ES-I3 (cell line): Measurements from ENCODE around the gene ZNF521.

Experiments used
- H3K36me3 ChIP-seq: 2 replicates; pipeline ENCODE4 v1.6.1; 2013; ENCODE audit warnings: mild to moderate bottlenecking, low read length, control low read depth, moderate library complexity; ENCODE audit not compliant: insufficient read depth
- H3K4me1 ChIP-seq: 2 replicates; pipeline ENCODE4 v1.6.1; 2013; ENCODE audit warnings: mild to moderate bottlenecking, control low read depth, low read length; ENCODE audit not compliant: insufficient read depth
- H3K9ac ChIP-seq: 2 replicates; pipeline ENCODE4 v1.6.1; 2013; ENCODE audit warnings: low read depth, mild to moderate bottlenecking, low read length, moderate library complexity
- H3K9me3 ChIP-seq: 2 replicates; pipeline ENCODE4 v1.6.1; 2013; ENCODE audit warnings: mild to moderate bottlenecking, low read length, moderate library complexity; ENCODE audit not compliant: control insufficient read depth, insufficient read depth

The ZNF521 gene

DNA sequence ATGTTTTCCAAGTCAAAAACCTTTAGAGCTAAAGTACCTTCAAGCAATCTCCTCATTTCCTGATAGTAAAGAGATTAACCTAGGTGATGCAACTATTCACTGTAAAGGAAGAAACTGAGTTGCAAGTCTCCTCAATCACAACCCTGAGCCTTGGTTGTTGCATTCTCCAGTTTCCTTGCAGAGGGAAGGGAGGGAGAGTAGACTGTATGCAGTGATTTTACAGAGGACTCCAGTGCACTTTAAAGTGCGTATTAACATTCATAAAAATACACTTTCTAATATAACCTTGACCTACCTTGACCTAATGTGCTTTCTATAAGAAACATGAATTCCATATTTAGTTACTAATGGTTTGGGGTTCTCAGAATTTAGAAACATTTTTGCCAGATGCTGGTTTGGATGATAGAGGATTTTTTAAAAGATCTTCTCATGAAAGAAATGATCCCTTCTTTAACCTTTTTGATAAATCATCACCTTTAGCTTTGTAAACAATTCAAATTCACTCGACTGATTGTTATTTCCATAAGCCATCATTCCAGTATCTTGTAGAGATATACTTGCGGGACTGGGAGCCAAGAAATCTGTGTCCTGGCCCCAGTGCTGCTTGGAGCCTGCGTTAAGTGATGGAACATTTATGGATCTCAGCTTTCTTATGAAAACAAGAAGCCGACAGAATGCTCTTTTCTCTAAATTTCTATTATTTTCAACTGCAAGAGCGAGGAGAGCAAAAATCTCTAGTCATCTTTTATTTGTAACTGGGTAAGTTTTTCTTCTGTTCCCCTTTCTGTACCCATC is 228.3 kb downstream of the ZNF521 start:
- Histone ChIP-seq H3K36me3 (no peaks in the 10 kb centered on the region), H3K9ac (no peak overlapping the region), H3K4me1 (no peaks in the 10 kb centered on the region), H3K9me3 (no peaks in the 10 kb centered on the region)

DNA sequence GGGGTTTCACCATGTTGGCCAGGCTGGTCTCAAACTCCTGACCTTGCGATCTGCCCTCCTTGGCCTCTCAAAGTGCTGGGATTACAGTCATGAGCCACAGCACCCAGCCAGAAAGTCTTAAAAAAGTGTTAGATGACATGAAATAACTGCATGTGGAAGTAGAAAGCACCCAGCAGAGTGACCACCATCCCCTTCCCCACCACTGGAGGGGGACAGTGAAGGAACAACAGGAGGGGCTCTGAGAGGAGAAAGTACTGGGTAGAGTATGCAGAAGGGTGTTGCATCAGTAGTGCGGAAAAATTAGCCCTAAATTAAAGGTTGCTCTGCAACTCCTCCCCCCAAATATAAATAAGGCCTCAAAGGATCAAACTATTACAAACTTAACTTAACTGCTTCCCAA is 230.5 kb downstream of the ZNF521 start:
- Histone ChIP-seq H3K9me3 (no peaks in the 10 kb centered on the region), H3K9ac (no peak overlapping the region), H3K4me1 (no peaks in the 10 kb centered on the region), H3K36me3 (no peaks in the 10 kb centered on the region)

DNA sequence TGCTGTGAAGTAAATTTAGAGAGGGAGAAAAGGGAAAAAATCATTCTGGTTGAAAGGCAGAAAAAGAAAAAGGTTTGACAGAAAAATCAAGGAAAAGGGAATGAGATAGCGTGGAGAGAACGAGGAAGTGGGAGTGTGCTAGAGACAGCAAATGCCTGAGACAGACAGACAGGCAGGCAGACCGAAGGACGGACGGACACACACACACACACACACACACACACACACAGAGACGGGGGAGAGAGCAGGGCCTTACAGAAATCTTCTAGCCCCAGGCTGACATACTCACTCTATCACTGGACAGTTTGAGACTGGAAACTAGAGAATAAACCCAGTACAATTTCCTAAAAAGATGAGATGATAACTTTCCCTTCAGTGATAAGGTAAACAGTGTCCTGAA is 238.4 kb downstream of the ZNF521 start:
- H3K36me3 ChIP-seq: no peaks in the 10 kb centered on the region
- H3K9me3 ChIP-seq: no peaks in the 10 kb centered on the region
- peaks cover 8% of the 10 kb centered on the region; the same call in 1 of the 2 replicates for H3K4me1 ChIP-seq
- H3K9ac ChIP-seq: no peak overlapping the region

DNA sequence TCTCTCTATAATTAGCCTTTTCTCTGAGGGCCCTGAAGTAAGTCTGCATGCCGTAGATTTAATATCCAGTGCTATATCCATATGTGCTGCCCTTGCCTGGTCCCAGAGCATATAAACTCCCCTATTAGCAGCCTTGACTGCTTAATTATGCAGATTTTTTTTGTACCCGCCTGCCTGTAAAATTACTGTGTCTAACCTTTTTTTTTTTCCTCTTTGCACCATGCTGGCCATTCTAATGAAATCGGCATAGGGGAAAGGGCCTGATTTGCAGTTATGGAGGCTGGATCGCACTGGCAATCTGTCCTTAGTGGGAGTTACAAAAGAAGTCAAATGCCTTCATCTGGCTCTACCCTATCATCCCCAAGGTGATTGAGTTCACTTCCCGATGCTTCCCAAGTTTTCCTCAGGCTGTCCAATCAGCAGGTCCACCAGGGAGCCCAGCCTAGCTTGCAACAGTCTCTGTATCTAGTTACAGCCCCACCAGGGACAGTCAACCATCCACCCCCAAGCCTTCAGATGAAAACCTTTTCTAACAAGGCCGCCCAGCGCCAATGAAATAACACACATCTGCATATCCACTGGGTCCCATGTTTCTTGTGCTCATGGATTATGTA is 239.0 kb downstream of the ZNF521 start:
- H3K36me3 ChIP-seq: no peaks in the 10 kb centered on the region
- peaks cover 8% of the 10 kb centered on the region; the same call in 1 of the 2 replicates for H3K4me1 ChIP-seq
- H3K9ac ChIP-seq: no peak overlapping the region
- no peaks in the 10 kb centered on the region for H3K9me3 ChIP-seq

DNA sequence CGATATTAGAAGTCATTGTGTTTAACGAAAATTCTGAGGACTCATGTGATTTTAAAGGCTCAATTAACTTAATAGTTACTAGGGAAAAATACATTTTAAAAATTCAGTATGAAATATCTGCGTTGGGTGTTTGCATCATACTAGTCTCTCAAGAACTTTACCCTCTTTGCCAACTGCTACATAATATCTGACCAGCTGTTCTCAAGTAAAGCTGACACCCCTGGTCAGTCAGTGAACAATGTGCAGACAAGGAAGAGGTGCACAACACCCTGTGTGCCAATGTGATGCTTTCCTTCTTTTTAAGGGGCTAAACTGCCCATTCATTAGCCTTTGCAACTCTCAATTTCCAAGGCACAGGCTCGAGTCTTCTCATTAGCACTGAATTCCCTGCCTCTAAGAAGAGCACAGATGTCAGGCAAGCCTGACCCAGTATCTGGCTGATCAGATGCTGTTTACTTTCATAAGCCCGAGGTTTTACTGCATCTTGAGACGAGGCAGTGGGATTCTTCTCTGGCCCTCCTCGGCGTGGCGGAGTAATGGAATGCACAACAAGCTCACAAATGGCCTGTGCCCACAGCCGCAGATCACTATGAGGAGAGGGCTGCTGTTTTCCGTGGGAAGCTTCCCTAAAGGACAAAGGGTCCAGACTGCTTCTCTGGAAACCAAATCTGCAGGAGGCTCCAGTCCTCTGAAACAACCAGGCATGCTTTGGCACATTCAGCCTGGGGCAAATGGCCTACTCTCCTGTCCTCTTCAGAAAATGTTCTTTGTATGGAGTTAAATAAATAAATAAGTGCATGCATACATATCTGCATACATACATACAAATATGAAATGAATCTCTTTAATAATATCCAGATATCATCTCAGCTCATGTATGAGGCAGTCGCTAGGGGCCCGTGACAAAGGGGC is 240.3 kb downstream of the ZNF521 start:
- Histone ChIP-seq H3K36me3 (no peaks in the 10 kb centered on the region), H3K9me3 (no peaks in the 10 kb centered on the region), H3K4me1 (peaks cover 8% of the 10 kb centered on the region; the same call in 1 of the 2 replicates), H3K9ac (no peak overlapping the region)

DNA sequence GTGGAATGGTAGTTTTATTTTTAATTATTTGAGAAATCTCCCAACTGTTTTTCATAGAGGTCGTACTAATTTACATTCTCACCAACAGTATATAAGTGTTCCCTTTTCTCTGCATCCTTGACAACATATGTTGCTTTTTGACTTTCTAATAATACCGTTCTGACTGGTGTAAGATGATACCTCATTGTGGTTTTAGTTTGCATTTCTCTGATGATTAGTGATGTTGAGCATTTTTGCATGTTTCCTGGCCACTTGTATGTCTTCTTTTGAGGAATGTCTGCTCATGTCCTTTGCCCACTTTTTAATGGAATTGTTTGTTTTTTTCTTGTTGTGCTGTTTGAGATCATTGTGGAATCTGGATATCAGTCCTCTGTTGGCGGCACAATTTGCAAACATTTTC is 242.5 kb downstream of the ZNF521 start:
- Histone ChIP-seq H3K4me1 (peaks cover 8% of the 10 kb centered on the region; the same call in 1 of the 2 replicates), H3K9ac (no peak overlapping the region), H3K36me3 (no peaks in the 10 kb centered on the region), H3K9me3 (no peaks in the 10 kb centered on the region)

DNA sequence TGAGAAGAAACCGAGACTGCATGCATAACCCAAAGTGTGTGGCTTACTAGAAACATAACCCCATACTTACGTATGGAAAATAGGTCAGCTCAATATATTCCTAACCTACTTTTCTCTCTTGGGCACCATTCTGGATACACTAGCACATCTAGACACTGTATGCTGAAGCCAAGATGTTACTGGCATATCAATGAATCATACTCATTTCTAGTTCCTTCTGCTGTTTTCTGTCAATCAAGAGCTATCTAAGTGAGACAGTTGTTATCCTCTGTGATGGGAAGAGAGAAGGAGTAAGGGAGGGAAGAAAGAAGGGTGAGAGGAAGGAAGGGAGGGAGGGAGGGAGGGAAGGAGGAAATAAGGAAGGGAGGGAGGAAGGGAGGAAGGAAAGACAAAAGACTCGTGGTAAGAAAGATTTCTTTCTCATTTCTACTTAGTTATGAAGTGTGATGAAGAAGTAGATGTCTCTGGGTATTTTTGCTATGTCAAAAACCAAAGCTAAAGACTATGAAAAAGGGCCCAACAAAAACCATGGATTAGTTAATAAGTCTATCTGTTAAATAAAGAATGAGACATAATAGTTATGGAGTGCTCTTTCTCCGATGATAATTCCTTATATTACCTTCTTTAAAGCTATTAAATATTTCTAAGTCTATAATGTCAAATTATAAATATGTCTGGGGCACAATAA is 248.4 kb downstream of the ZNF521 start:
- Histone ChIP-seq H3K9me3 (no peaks in the 10 kb centered on the region), H3K9ac (no peak overlapping the region), H3K36me3 (no peaks in the 10 kb centered on the region), H3K4me1 (no peaks in the 10 kb centered on the region)

DNA sequence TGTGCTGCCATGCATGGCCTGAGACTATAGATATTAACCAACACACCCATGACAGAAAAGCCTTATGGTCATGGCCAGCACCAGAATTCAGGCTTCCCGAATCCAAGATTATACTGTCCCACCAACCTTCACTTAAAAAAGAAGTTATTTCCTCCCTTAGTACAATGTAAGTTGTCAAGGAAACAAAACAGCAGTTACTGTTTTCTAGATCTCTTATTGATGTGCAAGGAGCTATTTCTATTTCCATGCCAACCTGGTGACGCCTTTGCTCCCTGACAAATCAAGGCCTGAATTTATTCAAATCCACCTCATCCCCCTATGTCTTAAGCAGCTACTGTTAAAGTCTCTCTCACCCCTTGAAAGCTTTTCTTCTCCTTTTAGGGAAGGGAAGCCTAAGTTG is 249.3 kb downstream of the ZNF521 start:
- Histone ChIP-seq H3K36me3 (no peaks in the 10 kb centered on the region), H3K9me3 (no peaks in the 10 kb centered on the region), H3K9ac (no peak overlapping the region), H3K4me1 (peaks cover 4% of the 10 kb centered on the region; the same call in 1 of the 2 replicates)

DNA sequence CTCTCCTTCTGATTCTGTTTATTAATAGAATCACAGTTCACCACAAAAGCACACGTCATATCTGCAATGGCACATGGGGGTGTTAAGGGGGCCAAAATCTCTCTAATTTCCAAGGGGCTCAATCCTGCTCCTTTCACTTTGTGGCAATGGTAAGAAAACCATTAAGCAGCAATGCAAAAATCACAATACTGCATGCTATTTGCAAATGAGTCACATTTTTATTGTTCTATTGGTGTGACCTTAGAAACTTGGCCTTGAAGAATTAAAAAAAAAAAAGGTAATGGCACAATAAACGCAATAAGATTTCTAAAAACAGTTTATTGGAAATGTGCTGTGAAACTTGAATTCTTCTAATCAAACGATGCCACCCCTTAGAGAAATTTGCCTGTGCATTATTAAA is 251.5 kb downstream of the ZNF521 start:
- Histone ChIP-seq H3K36me3 (no peaks in the 10 kb centered on the region), H3K4me1 (peaks cover 8% of the 10 kb centered on the region; the same call in 1 of the 2 replicates), H3K9ac (no peak overlapping the region), H3K9me3 (no peaks in the 10 kb centered on the region)

DNA sequence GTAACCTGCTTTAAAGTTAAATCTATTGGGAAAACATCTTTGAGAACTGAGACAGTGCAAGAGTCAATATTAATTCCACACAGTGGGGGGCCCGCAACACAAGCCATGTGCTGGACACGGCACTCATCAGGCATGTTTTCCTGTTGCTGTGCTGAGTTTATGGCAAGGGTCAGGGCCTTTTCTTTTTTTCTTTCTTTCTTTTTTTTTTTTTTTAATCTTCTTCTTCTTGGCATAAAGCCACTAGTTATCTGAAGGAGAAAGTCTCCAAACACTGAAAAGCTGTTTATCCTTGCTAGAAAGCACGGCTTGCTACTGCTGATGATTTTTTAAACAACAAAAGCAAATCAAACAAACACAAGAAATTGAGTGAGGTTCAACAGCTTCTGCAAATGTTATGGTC is 252.1 kb downstream of the ZNF521 start:
- Histone ChIP-seq H3K9me3 (no peaks in the 10 kb centered on the region), H3K9ac (no peak overlapping the region), H3K36me3 (no peaks in the 10 kb centered on the region), H3K4me1 (peaks cover 8% of the 10 kb centered on the region; the same call in 1 of the 2 replicates)

DNA sequence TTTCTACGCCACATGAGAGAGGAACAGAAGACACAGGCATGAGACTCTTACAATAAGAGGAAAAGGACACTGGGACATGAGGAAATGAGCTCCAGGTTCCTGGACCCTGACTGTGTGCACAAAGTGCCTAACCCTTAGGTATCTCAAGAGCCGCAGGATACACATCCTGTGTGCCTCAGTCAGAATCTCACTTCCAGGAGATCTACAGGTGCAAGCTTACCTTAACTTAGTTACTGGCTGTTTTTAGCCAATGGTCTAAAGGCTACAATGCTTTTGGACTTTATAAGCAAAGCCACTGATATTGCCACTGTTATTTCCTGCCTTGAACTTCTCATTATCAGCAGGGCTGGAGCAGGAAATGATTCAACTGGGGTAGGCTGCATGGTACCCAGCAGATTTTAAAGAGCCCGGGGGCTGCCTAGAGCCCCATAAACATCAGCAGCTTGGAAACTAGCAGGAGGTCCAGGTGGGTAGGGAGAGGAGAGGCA is 254.4 kb downstream of the ZNF521 start:
- H3K9me3 ChIP-seq: no peaks in the 10 kb centered on the region
- H3K4me1 ChIP-seq: peaks cover 8% of the 10 kb centered on the region; the same call in 1 of the 2 replicates
- no peaks in the 10 kb centered on the region for H3K36me3 ChIP-seq
- no peak overlapping the region for H3K9ac ChIP-seq

DNA sequence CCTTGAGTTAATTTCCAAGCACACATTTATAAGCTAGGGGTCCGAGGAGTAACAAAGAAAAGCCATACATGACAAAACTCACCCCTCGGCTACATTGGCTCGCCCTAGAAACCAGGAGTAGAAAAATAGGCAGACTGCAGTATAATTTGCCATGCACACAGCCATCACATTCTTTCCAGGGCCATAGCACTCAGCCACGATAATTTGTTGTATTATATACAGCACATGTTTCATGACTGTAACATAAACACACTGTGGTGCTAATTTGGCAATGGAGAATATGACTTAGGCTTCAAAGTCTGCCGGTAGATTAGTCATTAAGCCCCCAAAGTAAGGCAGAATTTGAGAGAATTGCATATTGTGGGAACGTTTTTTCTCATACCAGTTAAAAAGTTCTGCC is 254.9 kb downstream of the ZNF521 start:
- no peak overlapping the region for H3K9ac ChIP-seq
- peaks cover 8% of the 10 kb centered on the region; the same call in 1 of the 2 replicates for H3K4me1 ChIP-seq
- H3K36me3 ChIP-seq: no peaks in the 10 kb centered on the region
- H3K9me3 ChIP-seq: no peaks in the 10 kb centered on the region

DNA sequence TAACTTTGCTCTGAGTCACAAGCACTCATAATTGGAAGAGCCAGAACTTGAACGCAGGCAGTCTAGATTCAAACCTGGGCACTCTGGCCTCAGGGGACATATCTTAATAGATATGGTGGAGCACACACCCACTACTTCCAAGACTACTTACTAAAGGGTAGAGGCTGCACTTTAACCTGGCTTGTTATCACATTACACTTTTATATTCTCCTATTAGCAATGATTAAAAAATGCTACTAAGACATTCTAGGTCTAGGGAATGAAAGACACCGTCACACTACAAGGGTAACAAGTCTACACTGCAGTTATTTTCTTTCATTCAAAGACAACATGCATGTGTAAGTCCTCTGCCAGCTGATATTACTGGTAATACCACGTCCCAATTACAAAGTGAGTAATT is 258.8 kb downstream of the ZNF521 start:
- Histone ChIP-seq H3K9ac (no peak overlapping the region), H3K9me3 (no peaks in the 10 kb centered on the region), H3K36me3 (no peaks in the 10 kb centered on the region), H3K4me1 (peaks cover 8% of the 10 kb centered on the region; the same call in 1 of the 2 replicates)

DNA sequence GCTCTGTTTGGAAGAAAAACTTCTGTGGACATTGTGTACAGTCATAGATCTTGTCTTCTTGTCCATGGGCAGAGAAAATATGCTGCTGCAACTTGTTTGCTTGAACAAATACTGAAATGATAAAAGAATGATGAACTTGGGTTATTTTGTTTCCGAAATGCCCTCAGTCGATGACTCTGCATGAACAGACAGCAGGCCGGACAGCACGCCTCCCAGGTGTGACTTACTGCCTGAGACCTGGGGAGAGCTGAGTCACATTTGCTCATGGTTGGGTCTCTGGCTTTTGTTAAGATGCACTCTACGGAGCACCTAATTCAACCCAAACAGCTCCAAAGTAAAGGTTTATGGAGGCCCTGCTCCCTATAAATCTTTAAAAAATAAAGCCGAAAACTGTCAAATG is 262.5 kb downstream of the ZNF521 start:
- Histone ChIP-seq H3K9ac (no peak overlapping the region), H3K9me3 (no peaks in the 10 kb centered on the region), H3K36me3 (no peaks in the 10 kb centered on the region), H3K4me1 (no peaks in the 10 kb centered on the region)
